ENCODE measurements around the gene TAF5L. TPM values are rescaled to one million over a fixed set of nuclear protein-coding genes. Genes with fewer than 3 reads are reported as not detected.

TAF5L gene
- total RNA-seq, 1 experiment from 2014 or later, result 36.3 TPM

DNA sequence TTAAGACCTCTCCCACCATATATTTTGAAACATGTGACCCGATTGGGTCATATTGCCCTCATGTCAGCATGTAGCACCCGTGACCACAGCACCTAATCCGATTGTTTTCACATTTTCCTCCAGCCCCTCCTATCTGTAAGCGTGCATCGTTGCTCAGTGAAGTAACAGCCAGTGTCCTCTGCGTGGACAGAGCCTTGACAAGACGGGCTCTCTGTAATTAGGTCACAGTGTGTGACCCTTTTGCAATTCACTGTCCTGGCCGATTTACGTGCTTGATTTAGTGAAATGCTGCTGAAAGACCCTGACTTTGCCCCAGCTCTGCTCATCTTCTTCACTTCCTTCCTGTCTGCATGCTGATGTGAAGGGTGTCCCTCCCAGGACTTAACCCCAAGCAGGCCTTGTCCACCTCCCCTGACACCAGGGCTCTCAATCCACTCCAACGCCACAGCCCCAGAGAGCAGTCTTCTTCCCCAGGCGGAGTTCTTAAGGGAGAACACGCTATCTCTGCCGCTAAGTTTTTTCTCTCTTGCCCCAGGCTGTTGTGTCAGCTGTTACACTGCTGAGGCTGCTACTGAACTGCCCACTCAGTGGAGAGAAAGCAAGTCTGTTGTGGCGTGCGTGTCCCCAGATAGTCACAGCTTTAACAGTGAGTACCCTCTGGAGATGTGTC lies 19.5 kb upstream of the TAF5L start:
- Mint-ChIP-seq H3K4me1 (ENCODE audit: low read depth, unreplicated experiment) (no peaks in the 10 kb centered on the region), H3K27ac (ENCODE audit: unreplicated experiment) (no peak overlapping the region), H3K36me3 (ENCODE audit: insufficient read depth, unreplicated experiment) (peaks cover 47% of the 10 kb centered on the region), H3K4me3 (ENCODE audit: low read depth, unreplicated experiment) (no peak overlapping the region), H3K9me3 (ENCODE audit: low read depth, unreplicated experiment) (no peaks in the 10 kb centered on the region), H3K27me3 (ENCODE audit: unreplicated experiment) (no peaks in the 10 kb centered on the region)
- TF ChIP-seq, protein P1, sequence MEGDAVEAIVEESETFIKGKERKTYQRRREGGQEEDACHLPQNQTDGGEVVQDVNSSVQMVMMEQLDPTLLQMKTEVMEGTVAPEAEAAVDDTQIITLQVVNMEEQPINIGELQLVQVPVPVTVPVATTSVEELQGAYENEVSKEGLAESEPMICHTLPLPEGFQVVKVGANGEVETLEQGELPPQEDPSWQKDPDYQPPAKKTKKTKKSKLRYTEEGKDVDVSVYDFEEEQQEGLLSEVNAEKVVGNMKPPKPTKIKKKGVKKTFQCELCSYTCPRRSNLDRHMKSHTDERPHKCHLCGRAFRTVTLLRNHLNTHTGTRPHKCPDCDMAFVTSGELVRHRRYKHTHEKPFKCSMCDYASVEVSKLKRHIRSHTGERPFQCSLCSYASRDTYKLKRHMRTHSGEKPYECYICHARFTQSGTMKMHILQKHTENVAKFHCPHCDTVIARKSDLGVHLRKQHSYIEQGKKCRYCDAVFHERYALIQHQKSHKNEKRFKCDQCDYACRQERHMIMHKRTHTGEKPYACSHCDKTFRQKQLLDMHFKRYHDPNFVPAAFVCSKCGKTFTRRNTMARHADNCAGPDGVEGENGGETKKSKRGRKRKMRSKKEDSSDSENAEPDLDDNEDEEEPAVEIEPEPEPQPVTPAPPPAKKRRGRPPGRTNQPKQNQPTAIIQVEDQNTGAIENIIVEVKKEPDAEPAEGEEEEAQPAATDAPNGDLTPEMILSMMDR (IDR thresholded peaks at IDR 0.05; ENCODE audit: unreplicated experiment), result no peak
- DNase-seq, result no peak
- BruUV-seq (replicated peaks), result no TSS peak
- CTCF ChIA-PET, result no interaction called here
- intact Hi-C loops (cut with micrococcal nuclease; ENCODE audit: unreplicated experiment), result no loop called here

DNA sequence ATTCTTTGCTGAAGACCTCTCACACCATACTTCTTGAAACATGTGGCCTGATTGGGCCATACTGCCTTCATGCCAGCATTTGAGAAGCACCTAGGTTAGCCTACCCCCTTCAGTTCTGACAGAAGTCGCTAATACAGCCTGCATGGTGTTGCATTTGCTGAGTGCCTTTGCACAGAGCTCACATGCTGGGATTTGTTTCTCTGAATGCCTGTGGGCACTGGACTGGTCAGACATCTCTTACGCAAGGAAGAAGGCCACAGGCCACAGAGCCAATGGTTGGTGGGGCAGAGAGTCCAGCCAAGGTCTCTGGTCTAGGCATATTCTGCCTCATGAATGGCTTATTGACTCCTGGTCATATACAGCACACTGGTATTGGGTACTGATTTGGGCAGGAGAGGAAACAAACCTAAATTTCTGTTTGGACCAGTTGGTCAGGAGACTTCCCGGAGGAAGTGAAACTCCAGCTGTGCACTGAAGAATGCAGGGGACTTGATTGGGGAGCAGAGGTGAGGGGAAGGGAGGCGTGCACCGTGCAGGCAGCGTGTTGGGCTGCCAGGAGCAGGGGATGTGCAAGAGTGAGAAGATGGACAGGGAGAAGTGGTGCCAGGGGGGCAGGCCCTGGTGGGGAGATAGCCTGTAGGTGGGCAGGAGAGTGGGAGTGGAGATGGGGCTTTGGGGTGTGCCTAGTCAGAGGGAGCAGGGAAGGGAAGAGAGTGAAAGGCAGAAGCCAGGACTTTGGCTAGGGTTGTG lies 18.2 kb upstream of the TAF5L start:
- DNase-seq, result no peak
- Mint-ChIP-seq H3K36me3 (ENCODE audit: insufficient read depth, unreplicated experiment) (peaks cover 41% of the 10 kb centered on the region), H3K9me3 (ENCODE audit: low read depth, unreplicated experiment) (no peaks in the 10 kb centered on the region), H3K27ac (ENCODE audit: unreplicated experiment) (no peak overlapping the region), H3K27me3 (ENCODE audit: unreplicated experiment) (no peaks in the 10 kb centered on the region), H3K4me1 (ENCODE audit: low read depth, unreplicated experiment) (no peaks in the 10 kb centered on the region), H3K4me3 (ENCODE audit: low read depth, unreplicated experiment) (no peak overlapping the region)
- CTCF ChIA-PET, result no interaction called here
- TF ChIP-seq, protein P1 (IDR thresholded peaks at IDR 0.05; ENCODE audit: unreplicated experiment), result no peak
- no TSS peak for BruUV-seq (replicated peaks)
- intact Hi-C loops (cut with micrococcal nuclease; ENCODE audit: unreplicated experiment), result no loop called here

DNA sequence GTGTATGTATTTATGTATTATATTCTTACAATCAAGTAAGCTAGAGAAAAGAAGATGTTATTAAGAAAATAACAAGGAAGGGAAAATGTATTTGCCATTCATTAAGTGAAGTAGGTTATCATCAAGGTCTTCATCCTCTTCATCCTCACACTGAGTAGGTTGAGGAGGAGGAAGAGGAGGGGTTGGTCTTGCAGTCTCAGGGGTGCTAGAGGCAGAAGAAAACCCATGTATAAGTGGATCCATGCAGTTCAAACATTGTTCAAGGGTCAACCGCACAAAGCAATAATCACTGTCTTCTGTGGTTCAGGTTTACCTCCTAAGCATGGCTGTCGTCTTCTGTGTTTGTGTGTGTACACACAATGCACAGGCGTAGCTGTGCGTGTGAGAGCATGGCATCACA lies 17.0 kb upstream of the TAF5L start:
- Mint-ChIP-seq H3K4me3 (ENCODE audit: low read depth, unreplicated experiment) (no peak overlapping the region), H3K36me3 (ENCODE audit: insufficient read depth, unreplicated experiment) (peaks cover 46% of the 10 kb centered on the region), H3K9me3 (ENCODE audit: low read depth, unreplicated experiment) (no peaks in the 10 kb centered on the region), H3K27ac (ENCODE audit: unreplicated experiment) (no peak overlapping the region), H3K4me1 (ENCODE audit: low read depth, unreplicated experiment) (no peaks in the 10 kb centered on the region), H3K27me3 (ENCODE audit: unreplicated experiment) (no peaks in the 10 kb centered on the region)
- CTCF ChIA-PET, result no interaction called here
- TF ChIP-seq, protein P1 (IDR thresholded peaks at IDR 0.05; ENCODE audit: unreplicated experiment), result no peak
- DNase-seq, result no peak
- BruUV-seq (replicated peaks), result no TSS peak
- intact Hi-C loops (cut with micrococcal nuclease; ENCODE audit: unreplicated experiment), result no loop called here

DNA sequence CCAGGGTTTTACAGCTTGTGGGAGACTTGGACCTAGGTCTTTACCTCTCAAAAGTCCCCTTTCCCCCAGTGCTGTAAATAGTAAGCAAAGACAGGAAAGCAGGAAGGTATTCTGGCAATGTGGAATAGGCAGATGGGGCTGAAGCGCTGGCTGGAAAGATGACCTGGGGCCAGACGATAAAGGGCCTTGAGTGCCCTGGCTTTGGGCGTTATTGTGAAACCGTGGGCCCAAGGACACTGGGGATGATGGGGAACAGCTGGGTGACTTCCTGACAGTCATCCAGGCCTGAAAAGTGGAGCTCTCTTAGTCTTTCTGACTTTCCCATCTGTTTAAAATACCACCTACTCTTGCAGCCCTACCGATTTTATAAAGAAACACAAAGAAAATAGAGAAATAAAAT lies 16.5 kb upstream of the TAF5L start:
- Mint-ChIP-seq H3K36me3 (ENCODE audit: insufficient read depth, unreplicated experiment) (peaks cover 46% of the 10 kb centered on the region), H3K27me3 (ENCODE audit: unreplicated experiment) (no peaks in the 10 kb centered on the region), H3K9me3 (ENCODE audit: low read depth, unreplicated experiment) (no peaks in the 10 kb centered on the region), H3K27ac (ENCODE audit: unreplicated experiment) (no peak overlapping the region), H3K4me1 (ENCODE audit: low read depth, unreplicated experiment) (no peaks in the 10 kb centered on the region), H3K4me3 (ENCODE audit: low read depth, unreplicated experiment) (no peak overlapping the region)
- no peak for DNase-seq
- no TSS peak for BruUV-seq (replicated peaks)
- CTCF ChIA-PET, result no interaction called here
- intact Hi-C loops (cut with micrococcal nuclease; ENCODE audit: unreplicated experiment), result no loop called here
- TF ChIP-seq, protein P1 (IDR thresholded peaks at IDR 0.05; ENCODE audit: unreplicated experiment), result no peak

Data from Calu3 (cell line).